NCI-H510A (cell line): ENCODE results near the gene OGT.
"Not testable (repeated sequence)": the region's sequence is repeated elsewhere in the genome, so short reads cannot be mapped to it uniquely, and the experiment has no call there.

ENCODE experiments used
- DNase-seq: peaks from one replicate; lab custom pipeline; 2025; lab: John Stamatoyannopoulos, UW

Gene OGT

GRCh38 chrX:71586929-71587328 is 54.0 kb downstream of the OGT start:
- DNase-seq = no peak

DNA sequence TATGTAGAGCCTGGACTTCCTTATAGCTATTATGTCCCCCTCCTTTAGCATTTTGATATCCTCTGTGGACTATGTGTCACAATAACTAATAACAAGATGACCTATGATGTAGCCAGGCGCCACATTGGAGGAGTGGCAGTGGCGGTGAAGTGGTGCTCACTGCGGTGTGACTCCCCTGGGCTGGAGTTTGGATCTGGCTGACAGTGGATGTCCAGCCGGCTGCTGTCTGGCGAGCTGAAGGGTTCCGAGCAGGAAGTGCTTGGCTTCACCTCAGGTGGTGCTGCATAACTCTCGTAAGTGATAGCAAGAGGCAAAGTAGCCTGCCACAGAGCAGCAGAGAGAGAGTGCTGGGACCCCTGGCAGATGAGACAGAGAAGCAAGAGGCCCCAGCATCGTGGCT is 60.3 kb downstream of the OGT start:
- not testable (repeated sequence) for DNase-seq

- DNase-seq = no peak
Observed at GRCh38 chrX:71599965-71600364, 67.1 kb downstream of the OGT start.

DNA sequence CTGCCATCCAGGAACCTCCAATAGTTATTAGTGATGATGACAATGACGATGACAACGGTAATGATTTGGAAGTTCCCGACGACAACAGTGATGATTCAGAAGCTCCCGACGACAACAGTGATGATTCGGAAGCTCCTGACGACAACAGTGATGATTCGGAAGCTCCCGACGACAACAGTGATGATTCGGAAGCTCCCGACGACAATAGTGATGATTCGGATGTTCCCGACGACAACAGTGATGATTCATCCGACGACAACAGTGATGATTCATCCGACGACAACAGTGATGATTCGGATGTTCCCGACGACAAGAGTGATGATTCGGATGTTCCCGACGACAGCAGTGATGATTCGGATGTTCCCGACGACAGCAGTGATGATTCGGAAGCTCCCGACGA is 70.7 kb downstream of the OGT start:
- no peak for DNase-seq

- DNase-seq = no peak
Observed at GRCh38 chrX:71604141-71604540, 71.2 kb downstream of the OGT start.

- DNase-seq = no peak
Observed at GRCh38 chrX:71604796-71605568, 72.1 kb downstream of the OGT start.

DNA sequence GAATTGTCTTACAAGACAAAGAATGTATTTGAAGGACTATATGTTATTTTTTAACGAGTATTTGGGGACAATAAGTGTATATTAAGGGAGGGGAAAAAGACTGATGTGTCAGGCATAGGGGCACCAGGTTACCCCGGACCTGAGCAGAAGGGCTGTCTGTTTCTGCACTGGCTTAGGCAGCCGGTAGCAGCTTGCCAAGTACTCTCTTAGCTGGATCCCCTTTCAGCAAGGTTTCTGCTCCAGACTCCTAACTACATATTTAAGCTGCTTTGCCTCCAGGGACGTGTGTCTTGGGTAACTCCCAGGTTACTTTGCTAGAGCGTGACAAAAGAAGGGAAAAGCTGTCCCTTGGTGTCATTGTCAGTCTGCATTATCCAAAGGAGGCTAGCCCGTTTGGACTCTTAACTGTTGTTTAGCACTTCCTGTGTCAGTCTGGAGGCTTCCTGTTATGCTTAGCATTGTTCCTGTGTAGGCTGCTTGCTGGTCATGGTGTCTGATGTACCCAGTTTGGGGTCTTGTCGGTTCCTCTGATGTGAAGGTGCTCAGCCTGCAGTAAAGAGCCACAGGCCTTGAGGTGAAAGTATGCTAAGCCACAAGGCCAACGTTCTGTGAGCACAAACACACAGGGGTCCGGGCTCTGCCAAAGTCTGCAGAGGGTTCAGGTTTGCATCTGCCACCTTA is 73.8 kb downstream of the OGT start:
- DNase-seq = no peak

DNA sequence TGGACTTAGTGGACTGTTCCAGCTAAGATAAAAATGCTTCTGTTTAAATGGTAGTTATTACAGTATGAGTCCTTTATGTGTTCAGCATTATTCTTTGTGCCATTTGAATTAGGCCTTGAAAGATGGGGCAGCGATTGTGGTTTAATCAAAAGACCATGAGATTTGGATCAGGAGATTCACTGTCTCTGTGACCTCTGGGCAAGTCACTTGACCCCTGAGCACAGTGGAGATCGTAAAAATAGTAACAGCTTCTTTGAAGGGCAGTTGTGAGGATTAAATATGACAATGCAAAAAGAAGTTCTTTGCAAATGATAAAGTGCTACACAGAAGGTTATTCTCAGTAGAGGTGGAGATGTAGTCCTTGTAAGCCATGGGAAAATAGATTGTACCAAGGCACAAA is 74.6 kb downstream of the OGT start:
- DNase-seq = no peak

GRCh38 chrX:71609095-71609750 is 76.3 kb downstream of the OGT start:
- DNase-seq = no peak

GRCh38 chrX:71611736-71612135 is 78.8 kb downstream of the OGT start:
- DNase-seq = not testable (repeated sequence)

DNA sequence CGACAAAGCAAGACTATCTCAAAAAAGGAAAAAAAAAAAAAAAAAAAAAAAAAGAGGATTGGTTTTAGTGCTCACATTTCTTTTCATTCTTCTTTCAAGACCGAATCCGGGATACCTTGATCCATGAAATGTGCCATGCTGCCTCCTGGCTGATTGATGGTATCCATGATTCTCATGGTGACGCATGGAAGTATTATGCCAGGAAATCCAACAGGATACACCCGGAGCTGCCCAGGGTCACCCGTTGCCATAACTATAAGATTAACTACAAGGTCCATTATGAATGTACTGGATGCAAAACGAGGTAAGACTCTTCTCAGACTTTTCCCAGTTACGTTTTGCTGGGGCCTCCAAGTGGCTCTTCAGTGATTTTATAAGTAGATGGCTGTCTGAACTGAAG is 79.4 kb downstream of the OGT start:
- no peak for DNase-seq

GRCh38 chrX:71615056-71615455 is 82.2 kb downstream of the OGT start:
- no peak for DNase-seq

DNA sequence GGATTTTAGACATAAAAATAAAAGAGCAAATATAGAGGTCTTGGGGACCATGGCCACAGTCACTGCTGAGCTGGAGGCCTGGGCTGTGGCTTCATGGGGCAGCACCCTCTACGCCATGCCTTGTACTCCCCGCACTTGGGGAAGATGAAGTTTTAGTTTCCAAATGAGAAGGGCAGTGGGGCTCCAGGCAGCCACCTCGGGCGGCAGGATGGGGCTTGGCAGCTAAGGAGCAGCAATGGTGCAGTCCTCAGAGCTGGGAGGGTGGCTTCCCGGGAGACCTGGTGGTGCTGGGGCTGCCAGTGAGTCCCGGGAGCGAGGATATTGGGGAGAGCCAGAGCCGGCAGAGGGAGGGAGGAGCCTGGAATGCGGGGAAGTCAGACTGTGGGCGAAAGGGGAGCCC is 83.0 kb downstream of the OGT start:
- no peak for DNase-seq

DNA sequence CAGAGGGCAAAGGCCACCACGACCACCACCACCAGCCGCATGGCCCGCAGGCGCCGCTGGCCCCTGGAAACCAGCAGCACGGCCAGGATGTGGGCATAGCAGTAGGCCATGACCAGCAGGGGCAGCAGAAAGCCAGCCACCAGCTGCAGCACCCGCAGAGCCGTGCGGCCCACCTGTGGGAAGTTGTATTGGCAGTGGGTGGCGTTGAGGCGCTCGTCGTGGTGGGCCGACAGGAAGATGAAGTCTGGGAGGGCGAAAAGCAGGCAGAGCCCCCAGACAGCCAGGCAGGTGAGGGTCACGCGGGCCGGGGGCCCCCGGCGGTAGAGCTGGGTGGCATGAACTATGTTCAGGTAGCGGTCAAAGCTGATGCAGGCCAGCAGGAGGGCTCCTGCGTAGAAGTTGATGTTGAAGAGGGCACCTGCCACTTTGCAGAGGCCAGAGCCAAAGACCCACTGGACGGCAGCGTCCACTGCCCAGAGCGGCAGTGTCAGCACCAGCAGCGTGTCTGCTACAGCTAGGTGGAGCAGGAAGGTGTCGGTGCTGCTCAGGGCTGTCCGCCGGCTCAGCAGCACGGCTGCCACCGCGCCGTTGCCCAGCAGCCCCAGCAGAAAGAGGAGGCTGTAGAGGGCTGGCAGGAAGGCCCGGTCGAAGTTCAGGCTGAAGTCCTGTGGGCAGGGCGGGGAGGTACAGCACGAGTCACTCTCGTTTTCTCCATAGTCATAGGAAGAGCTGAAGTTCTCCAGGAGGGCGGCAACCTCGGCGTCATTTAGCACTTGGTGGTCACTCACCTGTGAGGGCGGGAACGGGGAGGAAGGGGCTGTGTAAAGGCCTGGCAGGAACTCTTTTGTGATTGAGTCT is 84.0 kb downstream of the OGT start:
- no peak for DNase-seq

GRCh38 chrX:71617742-71618141 is 84.8 kb downstream of the OGT start:
- DNase-seq = no peak

- no peak for DNase-seq
Observed at GRCh38 chrX:71618303-71618721, 85.4 kb downstream of the OGT start, which contains the start of gene CXCR3. Gene CXCR3, minus strand, starts transcription at chrX:71618511. Its CDS starts 62 bp downstream, at chrX:71618449.

DNA sequence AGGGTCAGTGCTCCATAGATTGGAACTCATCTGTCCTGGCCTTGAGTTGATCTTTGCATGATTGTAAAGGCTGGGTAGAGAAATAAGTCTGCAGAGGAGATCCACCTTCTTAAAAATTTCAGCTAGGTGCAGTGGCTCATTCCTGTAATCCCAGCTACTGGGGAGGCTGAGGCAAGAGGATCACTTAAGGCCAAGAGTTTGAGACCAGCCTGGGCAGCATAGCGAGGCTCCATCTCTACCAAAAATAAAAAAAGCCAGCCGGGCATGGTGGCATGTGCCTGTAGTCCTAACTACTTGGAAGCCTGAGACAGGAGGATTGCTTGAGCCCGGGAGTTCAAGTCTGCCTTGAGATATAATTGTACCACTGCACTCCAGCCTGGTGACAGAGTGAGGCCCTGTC is 85.9 kb downstream of the OGT start:
- DNase-seq = no peak

DNA sequence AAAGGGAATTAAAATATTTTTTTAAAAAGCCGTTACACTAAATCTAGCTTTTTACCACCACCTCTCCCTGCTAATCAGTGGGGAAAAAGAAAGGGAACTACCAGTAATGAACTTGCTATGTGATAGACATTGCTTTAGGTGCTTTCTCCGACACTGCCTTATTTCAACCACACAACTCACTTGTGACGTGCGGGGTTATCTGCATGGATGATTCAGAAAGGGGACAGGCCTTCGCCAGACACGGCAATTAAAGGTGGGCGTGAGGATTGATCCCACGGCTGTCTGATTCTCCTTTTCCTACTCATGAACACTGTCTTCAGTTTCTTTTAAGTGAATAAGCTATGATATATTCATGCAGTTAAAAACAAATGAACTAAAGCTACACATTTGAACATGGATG is 86.3 kb downstream of the OGT start:
- DNase-seq = no peak

DNA sequence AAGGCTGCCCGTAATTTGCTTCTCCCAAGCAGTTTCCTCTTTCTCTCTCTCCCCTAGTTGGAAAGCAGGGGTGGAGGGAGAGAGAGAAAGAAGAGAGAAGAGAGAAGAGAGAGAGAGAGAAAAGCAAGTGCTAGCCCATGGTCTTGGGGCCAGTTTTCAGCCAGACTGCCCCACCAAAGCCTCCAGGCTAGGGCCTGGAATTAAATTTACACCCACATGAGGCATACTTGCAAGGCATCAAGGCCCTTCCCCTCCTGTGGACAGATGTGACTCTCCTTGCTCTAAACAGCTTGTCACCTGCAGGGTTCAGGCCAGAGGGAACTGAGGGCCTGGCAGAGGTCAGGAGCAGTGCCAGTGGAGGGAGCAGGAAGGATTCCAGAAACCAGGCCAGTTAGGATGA is 87.1 kb downstream of the OGT start:
- DNase-seq = no peak

GRCh38 chrX:71621603-71622002 is 88.7 kb downstream of the OGT start:
- DNase-seq = no peak

DNA sequence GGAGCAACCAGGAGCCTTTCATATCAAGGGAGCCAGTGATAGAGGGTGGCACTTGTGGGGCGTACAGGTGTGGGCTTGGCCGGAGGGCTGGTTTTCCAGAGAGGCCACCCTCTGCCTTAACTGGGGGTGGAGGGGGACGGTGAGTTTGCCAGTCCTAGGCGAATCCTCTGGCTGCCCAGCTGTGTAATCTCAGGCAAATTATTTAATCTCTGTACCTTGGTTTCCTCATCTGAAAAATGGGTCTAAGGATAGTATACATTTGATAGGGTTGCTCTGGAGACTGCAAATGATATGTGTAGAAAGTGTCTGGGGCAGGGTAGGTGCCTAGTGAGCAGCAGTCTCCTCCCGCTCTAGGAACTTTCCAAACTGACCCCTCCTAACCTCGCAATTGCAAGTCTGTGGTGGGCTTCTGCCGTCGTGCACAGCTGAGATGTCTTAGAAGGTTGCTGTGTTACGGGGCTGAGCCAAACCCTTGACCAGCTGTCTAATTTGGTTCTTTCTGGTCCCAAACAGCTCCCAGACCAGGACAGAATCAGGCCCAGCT is 89.2 kb downstream of the OGT start:
- DNase-seq = no peak
